Measurements from ENCODE around the gene DCAF6.

GRCh38 chr1:168102487-168102886, 166.0 kb downstream of the DCAF6 start:
- TF ChIP-seq, protein P1, sequence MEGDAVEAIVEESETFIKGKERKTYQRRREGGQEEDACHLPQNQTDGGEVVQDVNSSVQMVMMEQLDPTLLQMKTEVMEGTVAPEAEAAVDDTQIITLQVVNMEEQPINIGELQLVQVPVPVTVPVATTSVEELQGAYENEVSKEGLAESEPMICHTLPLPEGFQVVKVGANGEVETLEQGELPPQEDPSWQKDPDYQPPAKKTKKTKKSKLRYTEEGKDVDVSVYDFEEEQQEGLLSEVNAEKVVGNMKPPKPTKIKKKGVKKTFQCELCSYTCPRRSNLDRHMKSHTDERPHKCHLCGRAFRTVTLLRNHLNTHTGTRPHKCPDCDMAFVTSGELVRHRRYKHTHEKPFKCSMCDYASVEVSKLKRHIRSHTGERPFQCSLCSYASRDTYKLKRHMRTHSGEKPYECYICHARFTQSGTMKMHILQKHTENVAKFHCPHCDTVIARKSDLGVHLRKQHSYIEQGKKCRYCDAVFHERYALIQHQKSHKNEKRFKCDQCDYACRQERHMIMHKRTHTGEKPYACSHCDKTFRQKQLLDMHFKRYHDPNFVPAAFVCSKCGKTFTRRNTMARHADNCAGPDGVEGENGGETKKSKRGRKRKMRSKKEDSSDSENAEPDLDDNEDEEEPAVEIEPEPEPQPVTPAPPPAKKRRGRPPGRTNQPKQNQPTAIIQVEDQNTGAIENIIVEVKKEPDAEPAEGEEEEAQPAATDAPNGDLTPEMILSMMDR (conservative IDR thresholded peaks at IDR 0.05; ENCODE audit: low read depth, low read length), result no peak
- no peak for TF ChIP-seq EZH2 (IDR thresholded peaks at IDR 0.05; ENCODE audit: borderline replicate concordance, low read depth, low read length, poor library complexity, severe bottlenecking)
